K562 (cell line): Measurements from ENCODE around the gene SCN8A. TPM values are rescaled to one million over a fixed set of nuclear protein-coding genes. Genes with fewer than 3 reads are reported as not detected.

ENCODE experiments used
- ATAC-seq: fragments of 200-7000 bp; cut with Tn5 transposase; 3 replicates; pipeline ENCODE4 v1.9.1; 2020; ENCODE audit warnings: moderate library complexity
- BruUV-seq: library from RNA; stranded (reverse); fragments of 400-500 nt; replicated peaks from 2 replicates; lab custom pipeline; 2021; lab: Mats Ljungman, UMichigan
- CTCF ChIA-PET: fragments of 300-600 bp; formaldehyde crosslinking; extraction: SDS; loops from one replicate; lab custom pipeline; 2021; ENCODE audit warnings: low intra/inter-chr PET ratio; lab: Yijun Ruan, JAX
- POLR2A ChIA-PET: fragments of 300-600, 350-650 bp; sonication (Branson Sonifier 250); formaldehyde crosslinking; extraction: SDS; loops from one replicate; lab custom pipeline; 2021; ENCODE audit warnings: antibody characterized with exemption, inconsistent platforms; lab: Yijun Ruan, JAX
- DNase-seq, 4 experiments: peaks; one replicate each; pipeline versions ENCODE4 v3.0.0 to v3.0.0-alpha.2; 2011 to 2018; ENCODE audit warnings: low spot score in 3 of 4, mixed read lengths in 3 of 4; ENCODE audit errors: extremely low read depth in 1 of 4
- FAIRE-seq: peaks from 2 replicates; lab custom pipeline; 2011; peaks lifted over from hg19 to GRCh38; lab: Jason Lieb, UNC
- H2AFZ ChIP-seq: 2 replicates; pipeline ENCODE4 v1.6.0; 2011; ENCODE audit warnings: low read depth, low read length, control low read depth, inconsistent platforms
- H3K27ac ChIP-seq: fragments of 200-600 bp; 3 replicates; pipeline ENCODE4 v1.8.0; 2011; ENCODE audit warnings: low read depth, mild to moderate bottlenecking, control low read depth, inconsistent platforms, low read length, moderate library complexity, mixed read lengths; ENCODE audit errors: extremely low read depth
- H3K27me3 ChIP-seq, 2 experiments: fragments of 300-600 bp in 1 of 2; 2 replicates in 1 of 2; 3 replicates in 1 of 2; pipeline versions ENCODE4 v1.6.0 to v1.8.0; 2011; ENCODE audit warnings: inconsistent platforms in 2 of 2, low read length in 2 of 2, mild to moderate bottlenecking in 1 of 2, mixed read lengths in 1 of 2, moderate library complexity in 1 of 2; ENCODE audit not compliant: control insufficient read depth in 2 of 2, insufficient read depth in 2 of 2
- H3K36me3 ChIP-seq: fragments of 300-600 bp; 3 replicates; pipeline ENCODE4 v1.8.0; 2011; ENCODE audit warnings: mild to moderate bottlenecking, low read length, inconsistent platforms; ENCODE audit not compliant: control insufficient read depth, insufficient read depth
- H3K4me1 ChIP-seq, 2 experiments: fragments of 200-600 bp in 1 of 2; replicated peaks in 1 of 2; 2 replicates in 1 of 2; 3 replicates in 1 of 2; pipeline versions ENCODE4 v1.5.1 to v1.8.0; 2011; ENCODE audit warnings: inconsistent platforms in 2 of 2, low read length in 2 of 2, mild to moderate bottlenecking in 1 of 2, mixed read lengths in 1 of 2, moderate library complexity in 1 of 2; ENCODE audit not compliant: control insufficient read depth in 2 of 2, insufficient read depth in 2 of 2
- H3K4me2 ChIP-seq: 2 replicates; pipeline ENCODE4 v1.6.1; 2011; ENCODE audit warnings: low read length, control low read depth, inconsistent platforms, mixed read lengths; ENCODE audit not compliant: insufficient read depth
- H3K4me3 ChIP-seq: fragments of 200-600 bp; sonication (generic), shearing (Covaris generic); 2 replicates; pipeline ENCODE4 v1.5.1; 2016; ENCODE audit warnings: control low read depth, inconsistent platforms
- H3K79me2 ChIP-seq: fragments of 200-600 bp; 3 replicates; pipeline ENCODE4 v1.8.0; 2011; ENCODE audit warnings: low read length, inconsistent platforms; ENCODE audit not compliant: control insufficient read depth, insufficient read depth
- H3K9ac ChIP-seq, 2 experiments: 2 replicates each; pipeline versions ENCODE4 v1.6.0 to v1.6.1; 2011; ENCODE audit warnings: low read depth in 2 of 2, low read length in 2 of 2, control low read depth in 1 of 2, inconsistent platforms in 1 of 2, mild to moderate bottlenecking in 1 of 2, mixed read lengths in 1 of 2; ENCODE audit not compliant: insufficient read depth in 1 of 2
- H3K9me1 ChIP-seq: one replicate; pipeline ENCODE4 v1.6.0; 2011; ENCODE audit warnings: inconsistent platforms, mild to moderate bottlenecking, low read length, moderate library complexity; ENCODE audit not compliant: control insufficient read depth, insufficient read depth
- H3K9me3 ChIP-seq: replicated peaks from 2 replicates; pipeline ENCODE4 v1.5.1; 2011; ENCODE audit warnings: low read depth, low read length, inconsistent platforms; ENCODE audit not compliant: control insufficient read depth, insufficient read depth
- H4K20me1 ChIP-seq: replicated peaks from 2 replicates; pipeline ENCODE4 v1.6.1; 2011; ENCODE audit warnings: low read length, inconsistent platforms, mixed read lengths; ENCODE audit not compliant: control insufficient read depth, insufficient read depth
- C11orf30 ChIP-seq: fragments of 450-650 bp; IDR thresholded peaks from 2 replicates; pipeline ENCODE4 v1.6.1; 2016; ENCODE audit warnings: low read depth, mild to moderate bottlenecking
- CBX1 ChIP-seq: sonication (generic); IDR thresholded peaks from 2 replicates; pipeline ENCODE4 v1.6.1; 2016; ENCODE audit warnings: antibody characterized with exemption, low read depth, mild to moderate bottlenecking
- HNRNPLL ChIP-seq: fragments of 200-400 bp; formaldehyde crosslinking; IDR thresholded peaks from 2 replicates; pipeline ENCODE4 v1.6.1; 2017; ENCODE audit warnings: low read length, low read depth, mild to moderate bottlenecking; ENCODE audit not compliant: poor library complexity, severe bottlenecking
- MAFF ChIP-seq: IDR thresholded peaks from 2 replicates; pipeline ENCODE4 v1.6.1; 2012; ENCODE audit warnings: low read length, improper control_type of control experiment
- MAFG ChIP-seq: fragments of 450-650 bp; conservative IDR thresholded peaks from 2 replicates; pipeline ENCODE4 v1.6.1; 2016; ENCODE audit warnings: missing genetic modification characterization, missing compliant biosample characterization
- MAFK ChIP-seq: IDR thresholded peaks from 2 replicates; pipeline ENCODE4 v1.6.1; 2011; ENCODE audit warnings: low read length, improper control_type of control experiment
- NFE2L1 ChIP-seq: fragments of 450-650 bp; IDR thresholded peaks from 2 replicates; pipeline ENCODE4 v1.6.1; 2016; ENCODE audit warnings: missing genetic modification characterization, low read depth, mild to moderate bottlenecking, missing compliant biosample characterization, moderate library complexity, borderline replicate concordance
- ZNF134 ChIP-seq: fragments of 250-450 bp; sonication (Bioruptor Pico); conservative IDR thresholded peaks from 2 replicates; pipeline ENCODE4 v1.4.0; 2020
- ZNF316 ChIP-seq: fragments of 450-650 bp; IDR thresholded peaks from 2 replicates; pipeline ENCODE4 v1.6.1; 2016
- ZNF518B ChIP-seq: fragments of 250-450 bp; sonication (Bioruptor Pico); IDR thresholded peaks from 2 replicates; pipeline ENCODE4 v1.5.0; 2021; ENCODE audit warnings: mild to moderate bottlenecking, moderate library complexity
- WGBS: fragments of 100-300 bp; shearing (Covaris generic); methylation state at CpG from one replicate; pipeline ENCODE4 v1.1.6; 2016; ENCODE audit warnings: low coverage, mixed read lengths; ENCODE audit not compliant: insufficient coverage; ENCODE audit errors: missing lambda C conversion rate; 5-methylcytosine and 5-hydroxymethylcytosine counted together
- in situ Hi-C: fragments of 300-500 bp; cut with MboI; formaldehyde crosslinking; loops from 4 replicates; pipeline ENCODE4 v1.15.0; 2018; ENCODE audit warnings: inconsistent platforms, mixed read lengths
- intact Hi-C: fragments of 100-400 bp; cut with micrococcal nuclease; formaldehyde crosslinking; loops from 2 replicates; pipeline ENCODE4 v1.14.2; 2022
- polyA plus RNA-seq, 8 experiments: library from polyadenylated mRNA; depleted of rRNA in 4 of 8; stranded (reverse) in 5 of 8; unstranded in 3 of 8; fragments of >200 nt; fragmentation: Nextera tagmentation in 2 of 8; fragmentation: Illumina TruSeq in 1 of 8; extraction: Ambion mirVana in 2 of 8; extraction: Trizol in 1 of 8; gene quantifications; 2 replicates each; pipeline versions ENCODE4 v1.2.1 to v1.2.3, GENCODE V29; 2011 to 2014; ENCODE audit warnings: inconsistent platforms in 1 of 8, missing spikeins in 1 of 8
- total RNA-seq, 7 experiments: library from RNA; depleted of rRNA in 6 of 7; stranded (reverse); fragments of >200 nt in 6 of 7; fragmentation: Illumina TruSeq in 2 of 7; extraction: Trizol in 2 of 7; gene quantifications; 2 replicates each; pipeline versions ENCODE4 v1.2.1 to v1.2.3, GENCODE V29; 2011 to 2021; ENCODE audit warnings: low replicate concordance in 1 of 7

Gene SCN8A
- total and polyA plus RNA-seq, 9 of the 15 experiments (the other 6 are each of a cell fraction or from before 2014, with no cell fraction given), result 0.03 to 0.29 (median 0.15) TPM; not detected in 1

- TF ChIP-seq CBX1 (no peak), NFE2L1 (tag) (0 out of 2 replicates have a peak, but pooled peaks have one; percentile 30), ZNF316 (peak; percentile 50; the same call in 1 of the 2 replicates), ZNF518B (CRISPR knock-in tag) (no peak)
Measured at GRCh38 chr12:51773145-51773869, 182.3 kb downstream of the SCN8A start (continued).

GRCh38 chr12:51774933-51775332 lies 183.9 kb downstream of the SCN8A start:
- FAIRE-seq, result no peak

More at GRCh38 chr12:51774933-51775332, 183.9 kb downstream of the SCN8A start:
- DNase-seq (no peak), ATAC-seq (no peak)
- Histone ChIP-seq H3K27me3 (peaks cover 8 to 17% of the 10 kb centered on the region in 2 experiments), H3K4me2 (no peak overlapping the region), H3K79me2 (no peaks in the 10 kb centered on the region), H3K36me3 (no peaks in the 10 kb centered on the region), H3K9me3 (no peaks in the 10 kb centered on the region), H3K4me3 (no peak overlapping the region), H4K20me1 (no peaks in the 10 kb centered on the region), H3K9ac (no peak overlapping the region), H3K9me1 (no peaks in the 10 kb centered on the region), H3K27ac (no peak overlapping the region), H3K4me1 (no peaks in the 10 kb centered on the region), H2AFZ (no peak overlapping the region)
- 0% methylated on average over 2 of the region's 2 CpGs for WGBS
- POLR2A ChIA-PET, result interaction anchor here (0.6 kb wide), 1 partner anchor 339 kb away, joined by 4 read pairs; no protein-coding TSS in a partner anchor
- no TSS peak for BruUV-seq
- intact Hi-C loops (no loop called here), in situ Hi-C loops (no loop called here)
- CTCF ChIA-PET, result no interaction called here
- TF ChIP-seq MAFF (peak; percentile 79), HNRNPLL (no peak), ZNF134 (CRISPR knock-in tag) (no peak), C11orf30 (peak; percentile 71), MAFG (tag) (peak; percentile 74), ZNF316 (peak; percentile 81), MAFK (peak; percentile 70)
